HepG2 (cell line): ENCODE measurements around the gene DDC. TPM values are rescaled to one million over a fixed set of nuclear protein-coding genes. Genes with fewer than 3 reads are reported as not detected.

Experiments
- CCDC6 ChIP-seq: sonication (generic); formaldehyde crosslinking; IDR thresholded peaks from 2 replicates; pipeline ENCODE4 v1.8.1; 2022; ENCODE audit warnings: mild to moderate bottlenecking, missing genetic modification reagents, moderate library complexity
- ELF1 ChIP-seq: sonication (generic); formaldehyde crosslinking; IDR thresholded peaks from 2 replicates; pipeline ENCODE4 v1.4.0; 2020; ENCODE audit warnings: missing genetic modification reagents
- ELF3 ChIP-seq: IDR thresholded peaks from 2 replicates; pipeline ENCODE4 v1.6.1; 2016; ENCODE audit warnings: missing genetic modification reagents, missing compliant biosample characterization
- FOXK1 ChIP-seq: sonication (generic); formaldehyde crosslinking; IDR thresholded peaks from 2 replicates; pipeline ENCODE4 v1.4.0; 2020; ENCODE audit warnings: low read depth, missing genetic modification reagents, borderline replicate concordance
- FOXO1 ChIP-seq: sonication (generic); formaldehyde crosslinking; IDR thresholded peaks from 2 replicates; pipeline ENCODE4 v1.4.0; 2020; ENCODE audit warnings: missing genetic modification reagents
- HES4 ChIP-seq: sonication (generic); formaldehyde crosslinking; IDR thresholded peaks from 2 replicates; pipeline ENCODE4 v1.9.0; 2021; ENCODE audit warnings: mild to moderate bottlenecking, missing genetic modification reagents, borderline replicate concordance
- HMG20A ChIP-seq: IDR thresholded peaks from 2 replicates; pipeline ENCODE4 v1.6.1; 2016; ENCODE audit warnings: borderline replicate concordance
- JUNB ChIP-seq: sonication (generic); formaldehyde crosslinking; IDR thresholded peaks from 2 replicates; pipeline ENCODE4 v1.8.0; 2022; ENCODE audit warnings: missing genetic modification reagents, mild to moderate bottlenecking, borderline replicate concordance
- KAT7 ChIP-seq: IDR thresholded peaks from 2 replicates; pipeline ENCODE4 v1.6.1; 2018; ENCODE audit warnings: borderline replicate concordance, missing compliant biosample characterization
- MBNL3 ChIP-seq: fragments of 250-450 bp; sonication (Bioruptor Pico); conservative IDR thresholded peaks from 2 replicates; pipeline ENCODE4 v1.8.0; 2022; ENCODE audit warnings: mild to moderate bottlenecking, inconsistent platforms
- NCOA2 ChIP-seq: sonication (generic); formaldehyde crosslinking; IDR thresholded peaks from 2 replicates; pipeline ENCODE4 v1.8.0; 2022; ENCODE audit warnings: inconsistent platforms
- NKX3-1 ChIP-seq: sonication (generic); formaldehyde crosslinking; IDR thresholded peaks from 2 replicates; pipeline ENCODE4 v1.5.0; 2020; ENCODE audit warnings: missing genetic modification reagents
- SIX1 ChIP-seq: sonication (generic); formaldehyde crosslinking; IDR thresholded peaks from 2 replicates; pipeline ENCODE4 v1.4.0; 2020; ENCODE audit warnings: missing genetic modification reagents, borderline replicate concordance
- TEAD2 ChIP-seq: sonication (generic); formaldehyde crosslinking; IDR thresholded peaks from 2 replicates; pipeline ENCODE4 v1.9.0; 2021; ENCODE audit warnings: missing genetic modification reagents
- ZBTB20 ChIP-seq: sonication (generic); formaldehyde crosslinking; IDR thresholded peaks from 2 replicates; pipeline ENCODE4 v1.8.1; 2023; ENCODE audit warnings: missing genetic modification reagents, low read depth, mild to moderate bottlenecking, borderline replicate concordance
- ZNF567 ChIP-seq: sonication (generic); formaldehyde crosslinking; IDR thresholded peaks from 2 replicates; pipeline ENCODE4 v1.8.1; 2023; ENCODE audit warnings: mild to moderate bottlenecking, missing genetic modification reagents, borderline replicate concordance
- ZNF773 ChIP-seq: sonication (generic); formaldehyde crosslinking; IDR thresholded peaks from 2 replicates; pipeline ENCODE4 v1.4.0; 2020; ENCODE audit warnings: missing genetic modification reagents, borderline replicate concordance
- ZNF792 ChIP-seq: IDR thresholded peaks from 2 replicates; pipeline ENCODE4 v1.6.1; 2016
- ZNF83 ChIP-seq: sonication (generic); formaldehyde crosslinking; IDR thresholded peaks from 2 replicates; pipeline ENCODE4 v1.4.0; 2020; ENCODE audit warnings: missing genetic modification reagents, mild to moderate bottlenecking, borderline replicate concordance
- ZNF841 ChIP-seq: sonication (generic); formaldehyde crosslinking; IDR thresholded peaks from 2 replicates; pipeline ENCODE4 v1.8.1; 2023; ENCODE audit warnings: missing genetic modification reagents, borderline replicate concordance
- polyA plus RNA-seq, 8 experiments: library from polyadenylated mRNA; depleted of rRNA in 3 of 8; stranded (reverse) in 7 of 8; unstranded in 1 of 8; fragments of >200 nt; fragmentation: Illumina TruSeq in 4 of 8; extraction: Trizol in 4 of 8; gene quantifications; 2 replicates each; pipeline versions ENCODE4 v1.2.1 to v1.2.3, GENCODE V29; 2011 to 2016; ENCODE audit warnings: low read depth in 4 of 8, missing spikeins in 1 of 8, mixed read lengths in 1 of 8; ENCODE audit not compliant: insufficient read depth in 1 of 8
- total RNA-seq, 5 experiments: library from RNA; depleted of rRNA; stranded (reverse); fragments of >200 nt; fragmentation: Illumina TruSeq; extraction: Trizol; gene quantifications; 2 replicates each; pipeline ENCODE4 v1.2.3, GENCODE V29; 2016; ENCODE audit warnings: low read depth in 1 of 5
- TF ChIP-seq, protein P1 (sequence below): sonication (generic); formaldehyde crosslinking; IDR thresholded peaks from 2 replicates; pipeline ENCODE4 v1.5.1; 2020; ENCODE audit warnings: mild to moderate bottlenecking, moderate library complexity, missing genetic modification reagents
- TF ChIP-seq, protein P2 (sequence below): sonication (generic); formaldehyde crosslinking; conservative IDR thresholded peaks from 2 replicates; pipeline ENCODE4 v1.4.0; 2020; ENCODE audit warnings: missing genetic modification reagents
- TF ChIP-seq, protein P3 (sequence below): sonication (generic); formaldehyde crosslinking; IDR thresholded peaks from 2 replicates; pipeline ENCODE4 v1.4.0; 2020; ENCODE audit warnings: mild to moderate bottlenecking, missing genetic modification reagents, borderline replicate concordance
- TF ChIP-seq, protein P4 (sequence below): IDR thresholded peaks from 2 replicates; pipeline ENCODE4 v1.6.1; 2012; ENCODE audit warnings: inconsistent platforms
- TF ChIP-seq, protein P5 (sequence below): sonication (generic); formaldehyde crosslinking; IDR thresholded peaks from 2 replicates; pipeline ENCODE4 v1.8.0; 2022; ENCODE audit warnings: low read depth, missing genetic modification reagents

Gene DDC
- total and polyA plus RNA-seq, 2 of the 13 experiments (the other 11 are each of a cell fraction or from before 2014, with no cell fraction given): 11.7 to 93.3 TPM

DNA sequence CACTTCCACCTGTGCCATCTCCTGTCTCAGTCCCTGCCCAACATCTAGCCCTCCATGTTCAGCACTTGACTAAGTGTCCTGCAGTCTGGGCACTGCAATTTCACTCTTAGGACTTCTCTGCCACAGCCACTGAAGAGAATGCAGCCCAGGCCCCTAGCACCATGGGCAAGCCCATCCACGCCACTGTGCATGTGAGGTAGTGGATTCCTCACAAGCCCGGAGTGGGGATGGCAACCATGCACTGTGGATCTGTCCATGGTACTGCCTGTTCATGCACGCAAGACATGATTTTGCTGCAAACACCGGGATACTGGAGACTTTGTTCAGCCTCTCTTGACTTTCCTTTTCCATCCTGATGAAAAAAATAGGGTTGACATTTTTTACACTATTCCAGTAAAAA is 12.3 kb downstream of the DDC start (continued):
- no peak for TF ChIP-seq MBNL3
- no peak for TF ChIP-seq TEAD2 (CRISPR knock-in tag)
- TF ChIP-seq, protein P1, sequence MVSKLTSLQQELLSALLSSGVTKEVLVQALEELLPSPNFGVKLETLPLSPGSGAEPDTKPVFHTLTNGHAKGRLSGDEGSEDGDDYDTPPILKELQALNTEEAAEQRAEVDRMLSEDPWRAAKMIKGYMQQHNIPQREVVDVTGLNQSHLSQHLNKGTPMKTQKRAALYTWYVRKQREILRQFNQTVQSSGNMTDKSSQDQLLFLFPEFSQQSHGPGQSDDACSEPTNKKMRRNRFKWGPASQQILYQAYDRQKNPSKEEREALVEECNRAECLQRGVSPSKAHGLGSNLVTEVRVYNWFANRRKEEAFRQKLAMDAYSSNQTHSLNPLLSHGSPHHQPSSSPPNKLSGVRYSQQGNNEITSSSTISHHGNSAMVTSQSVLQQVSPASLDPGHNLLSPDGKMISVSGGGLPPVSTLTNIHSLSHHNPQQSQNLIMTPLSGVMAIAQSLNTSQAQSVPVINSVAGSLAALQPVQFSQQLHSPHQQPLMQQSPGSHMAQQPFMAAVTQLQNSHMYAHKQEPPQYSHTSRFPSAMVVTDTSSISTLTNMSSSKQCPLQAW (CRISPR knock-in tag): no peak
- TF ChIP-seq ZNF773 (CRISPR knock-in tag): no peak
- TF ChIP-seq ELF1: no peak
- peak; percentile 57 for TF ChIP-seq ELF3 (CRISPR knock-in tag)
- no peak for TF ChIP-seq SIX1 (CRISPR knock-in tag)
- no peak for TF ChIP-seq ZNF567 (CRISPR knock-in tag)
- no peak for TF ChIP-seq ZBTB20 (CRISPR knock-in tag)
- TF ChIP-seq ZNF792 (CRISPR knock-in tag): peak; percentile 95
- TF ChIP-seq ZNF841 (CRISPR knock-in tag): no peak
- TF ChIP-seq, protein P2, sequence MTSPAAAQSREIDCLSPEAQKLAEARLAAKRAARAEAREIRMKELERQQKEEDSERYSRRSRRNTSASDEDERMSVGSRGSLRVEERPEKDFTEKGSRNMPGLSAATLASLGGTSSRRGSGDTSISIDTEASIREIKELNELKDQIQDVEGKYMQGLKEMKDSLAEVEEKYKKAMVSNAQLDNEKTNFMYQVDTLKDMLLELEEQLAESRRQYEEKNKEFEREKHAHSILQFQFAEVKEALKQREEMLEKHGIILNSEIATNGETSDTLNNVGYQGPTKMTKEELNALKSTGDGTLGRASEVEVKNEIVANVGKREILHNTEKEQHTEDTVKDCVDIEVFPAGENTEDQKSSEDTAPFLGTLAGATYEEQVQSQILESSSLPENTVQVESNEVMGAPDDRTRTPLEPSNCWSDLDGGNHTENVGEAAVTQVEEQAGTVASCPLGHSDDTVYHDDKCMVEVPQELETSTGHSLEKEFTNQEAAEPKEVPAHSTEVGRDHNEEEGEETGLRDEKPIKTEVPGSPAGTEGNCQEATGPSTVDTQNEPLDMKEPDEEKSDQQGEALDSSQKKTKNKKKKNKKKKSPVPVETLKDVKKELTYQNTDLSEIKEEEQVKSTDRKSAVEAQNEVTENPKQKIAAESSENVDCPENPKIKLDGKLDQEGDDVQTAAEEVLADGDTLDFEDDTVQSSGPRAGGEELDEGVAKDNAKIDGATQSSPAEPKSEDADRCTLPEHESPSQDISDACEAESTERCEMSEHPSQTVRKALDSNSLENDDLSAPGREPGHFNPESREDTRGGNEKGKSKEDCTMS (CRISPR knock-in tag): 0 out of 2 replicates have a peak, but pooled peaks have one; percentile 67
- peak; percentile 62; the same call in 1 of the 2 replicates for TF ChIP-seq HES4 (CRISPR knock-in tag)
- TF ChIP-seq HMG20A (CRISPR knock-in tag): 0 out of 2 replicates have a peak, but pooled peaks have one; percentile 16
- no peak for TF ChIP-seq NCOA2 (CRISPR knock-in tag)
- TF ChIP-seq, protein P3, sequence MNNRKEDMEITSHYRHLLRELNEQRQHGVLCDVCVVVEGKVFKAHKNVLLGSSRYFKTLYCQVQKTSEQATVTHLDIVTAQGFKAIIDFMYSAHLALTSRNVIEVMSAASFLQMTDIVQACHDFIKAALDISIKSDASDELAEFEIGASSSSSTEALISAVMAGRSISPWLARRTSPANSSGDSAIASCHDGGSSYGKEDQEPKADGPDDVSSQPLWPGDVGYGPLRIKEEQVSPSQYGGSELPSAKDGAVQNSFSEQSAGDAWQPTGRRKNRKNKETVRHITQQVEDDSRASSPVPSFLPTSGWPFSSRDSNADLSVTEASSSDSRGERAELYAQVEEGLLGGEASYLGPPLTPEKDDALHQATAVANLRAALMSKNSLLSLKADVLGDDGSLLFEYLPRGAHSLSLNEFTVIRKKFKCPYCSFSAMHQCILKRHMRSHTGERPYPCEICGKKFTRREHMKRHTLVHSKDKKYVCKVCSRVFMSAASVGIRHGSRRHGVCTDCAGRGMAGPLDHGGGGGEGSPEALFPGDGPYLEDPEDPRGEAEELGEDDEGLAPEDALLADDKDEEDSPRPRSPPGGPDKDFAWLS (CRISPR knock-in tag): no peak
- TF ChIP-seq, protein P4, sequence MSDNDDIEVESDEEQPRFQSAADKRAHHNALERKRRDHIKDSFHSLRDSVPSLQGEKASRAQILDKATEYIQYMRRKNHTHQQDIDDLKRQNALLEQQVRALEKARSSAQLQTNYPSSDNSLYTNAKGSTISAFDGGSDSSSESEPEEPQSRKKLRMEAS: 0 out of 2 replicates have a peak, but pooled peaks have one; percentile 26
- no peak; the same call in 1 of the 2 replicates for TF ChIP-seq NKX3-1
- no peak for TF ChIP-seq KAT7
- TF ChIP-seq, protein P5, sequence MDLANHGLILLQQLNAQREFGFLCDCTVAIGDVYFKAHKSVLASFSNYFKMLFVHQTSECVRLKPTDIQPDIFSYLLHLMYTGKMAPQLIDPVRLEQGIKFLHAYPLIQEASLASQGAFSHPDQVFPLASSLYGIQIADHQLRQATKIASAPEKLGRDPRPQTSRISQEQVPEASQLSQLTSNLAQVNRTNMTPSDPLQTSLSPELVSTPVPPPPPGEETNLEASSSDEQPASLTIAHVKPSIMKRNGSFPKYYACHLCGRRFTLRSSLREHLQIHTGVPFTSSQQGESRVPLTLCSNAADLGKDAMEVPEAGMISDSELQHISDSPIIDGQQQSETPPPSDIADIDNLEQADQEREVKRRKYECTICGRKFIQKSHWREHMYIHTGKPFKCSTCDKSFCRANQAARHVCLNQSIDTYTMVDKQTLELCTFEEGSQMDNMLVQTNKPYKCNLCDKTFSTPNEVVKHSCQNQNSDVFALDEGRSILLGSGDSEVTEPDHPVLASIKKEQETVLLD (CRISPR knock-in tag): no peak
- TF ChIP-seq CCDC6 (CRISPR knock-in tag): no peak
- no peak for TF ChIP-seq FOXK1 (CRISPR knock-in tag)
- TF ChIP-seq FOXO1 (CRISPR knock-in tag): 0 out of 2 replicates have a peak, but pooled peaks have one; percentile 41
- TF ChIP-seq JUNB (CRISPR knock-in tag): no peak
- TF ChIP-seq ZNF83: 0 out of 2 replicates have a peak, but pooled peaks have one; percentile 43
